ENCODE data around the gene MYBPC2.

DNA sequence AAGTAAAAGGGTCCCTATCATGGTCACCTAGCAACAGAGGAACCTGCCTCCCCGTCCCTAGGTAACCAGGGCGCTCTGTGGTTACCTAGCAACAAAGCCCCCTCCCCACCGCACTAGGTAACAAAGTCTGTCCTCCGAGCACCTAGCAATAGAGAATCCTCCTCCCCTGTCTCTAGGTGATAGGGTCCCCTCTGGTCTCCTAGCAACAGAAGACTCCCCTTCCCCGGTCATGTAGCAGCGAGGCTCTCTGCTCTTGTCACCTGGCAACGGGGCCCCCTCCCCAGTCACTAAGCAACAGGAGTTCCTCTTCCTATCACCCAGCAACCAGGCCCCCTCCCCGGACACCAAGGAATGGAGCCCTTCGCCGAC lies 78.0 kb downstream of the MYBPC2 start:
- TF ChIP-seq, protein P1, sequence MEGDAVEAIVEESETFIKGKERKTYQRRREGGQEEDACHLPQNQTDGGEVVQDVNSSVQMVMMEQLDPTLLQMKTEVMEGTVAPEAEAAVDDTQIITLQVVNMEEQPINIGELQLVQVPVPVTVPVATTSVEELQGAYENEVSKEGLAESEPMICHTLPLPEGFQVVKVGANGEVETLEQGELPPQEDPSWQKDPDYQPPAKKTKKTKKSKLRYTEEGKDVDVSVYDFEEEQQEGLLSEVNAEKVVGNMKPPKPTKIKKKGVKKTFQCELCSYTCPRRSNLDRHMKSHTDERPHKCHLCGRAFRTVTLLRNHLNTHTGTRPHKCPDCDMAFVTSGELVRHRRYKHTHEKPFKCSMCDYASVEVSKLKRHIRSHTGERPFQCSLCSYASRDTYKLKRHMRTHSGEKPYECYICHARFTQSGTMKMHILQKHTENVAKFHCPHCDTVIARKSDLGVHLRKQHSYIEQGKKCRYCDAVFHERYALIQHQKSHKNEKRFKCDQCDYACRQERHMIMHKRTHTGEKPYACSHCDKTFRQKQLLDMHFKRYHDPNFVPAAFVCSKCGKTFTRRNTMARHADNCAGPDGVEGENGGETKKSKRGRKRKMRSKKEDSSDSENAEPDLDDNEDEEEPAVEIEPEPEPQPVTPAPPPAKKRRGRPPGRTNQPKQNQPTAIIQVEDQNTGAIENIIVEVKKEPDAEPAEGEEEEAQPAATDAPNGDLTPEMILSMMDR (IDR thresholded peaks at IDR 0.05), result no peak
- no peak for TF ChIP-seq EZH2 (IDR thresholded peaks at IDR 0.05; ENCODE audit: borderline replicate concordance, insufficient read depth, low read depth, low read length, poor library complexity, severe bottlenecking)

All from B cell (primary cell).